GM23338 (cell line): ENCODE data around the gene KIAA1614.

Source experiments
- CREB1 ChIP-seq: fragments of 250-450 bp; sonication (Bioruptor Pico); IDR thresholded peaks from 2 replicates; pipeline ENCODE4 v1.5.0; 2020; ENCODE audit warnings: low read depth, mild to moderate bottlenecking, moderate library complexity
- CTCF ChIP-seq, 2 experiments: fragments of 200-600 bp in 1 of 2; sonication (generic) in 1 of 2; conservative IDR thresholded peaks; 2 replicates each; pipeline versions ENCODE4 v1.5.1 to v1.6.1; 2016 to 2017; ENCODE audit warnings: antibody characterized with exemption in 2 of 2, low read depth in 2 of 2, mild to moderate bottlenecking in 2 of 2, moderate library complexity in 1 of 2
- EZH2 ChIP-seq: fragments of 200-600 bp; sonication (generic); IDR thresholded peaks from one replicate; pipeline ENCODE4 v1.8.0; 2017; ENCODE audit warnings: antibody characterized with exemption, mild to moderate bottlenecking, low read depth; ENCODE audit not compliant: unreplicated experiment
- EZH2phosphoT487 ChIP-seq: fragments of 200-600 bp; sonication (generic); IDR thresholded peaks from one replicate; pipeline ENCODE4 v1.8.1; 2018; ENCODE audit warnings: antibody characterized with exemption; ENCODE audit not compliant: unreplicated experiment
- JUNB ChIP-seq: IDR thresholded peaks from one replicate; pipeline ENCODE4 v1.6.1; 2016; ENCODE audit warnings: antibody characterized with exemption; ENCODE audit not compliant: unreplicated experiment
- POLR2AphosphoS5 ChIP-seq: IDR thresholded peaks from 2 replicates; pipeline ENCODE4 v1.6.1; 2016; ENCODE audit warnings: antibody characterized with exemption, low read depth
- REST ChIP-seq: IDR thresholded peaks from one replicate; pipeline ENCODE4 v1.6.1; 2018; ENCODE audit warnings: antibody characterized with exemption; ENCODE audit not compliant: unreplicated experiment
- STAT1 ChIP-seq: IDR thresholded peaks from one replicate; pipeline ENCODE4 v1.6.1; 2016; ENCODE audit warnings: antibody characterized with exemption; ENCODE audit not compliant: unreplicated experiment
- ZNF114 ChIP-seq: fragments of 250-450 bp; sonication (Bioruptor Pico); IDR thresholded peaks from 2 replicates; pipeline ENCODE4 v1.5.0; 2020; ENCODE audit warnings: mild to moderate bottlenecking, moderate library complexity
- ZNF331 ChIP-seq: fragments of 250-450 bp; sonication (Bioruptor Pico); IDR thresholded peaks from 2 replicates; pipeline ENCODE4 v1.5.0; 2020; ENCODE audit warnings: low read depth, mild to moderate bottlenecking, moderate library complexity
- TF ChIP-seq, protein P1 (sequence below): fragments of 250-450 bp; sonication (Bioruptor Pico); IDR thresholded peaks from 2 replicates; pipeline ENCODE4 v1.5.0; 2020; ENCODE audit warnings: mild to moderate bottlenecking, moderate library complexity
- TF ChIP-seq, protein P2 (sequence below): IDR thresholded peaks from 2 replicates; pipeline ENCODE4 v1.6.1; 2016; ENCODE audit warnings: antibody characterized with exemption

- no peak for TF ChIP-seq CTCF (conservative IDR thresholded peaks at IDR 0.05; ENCODE audit: low read depth in 2 of 2)
- no peak for TF ChIP-seq EZH2phosphoT487
- no peak for TF ChIP-seq REST
- TF ChIP-seq, protein P1, sequence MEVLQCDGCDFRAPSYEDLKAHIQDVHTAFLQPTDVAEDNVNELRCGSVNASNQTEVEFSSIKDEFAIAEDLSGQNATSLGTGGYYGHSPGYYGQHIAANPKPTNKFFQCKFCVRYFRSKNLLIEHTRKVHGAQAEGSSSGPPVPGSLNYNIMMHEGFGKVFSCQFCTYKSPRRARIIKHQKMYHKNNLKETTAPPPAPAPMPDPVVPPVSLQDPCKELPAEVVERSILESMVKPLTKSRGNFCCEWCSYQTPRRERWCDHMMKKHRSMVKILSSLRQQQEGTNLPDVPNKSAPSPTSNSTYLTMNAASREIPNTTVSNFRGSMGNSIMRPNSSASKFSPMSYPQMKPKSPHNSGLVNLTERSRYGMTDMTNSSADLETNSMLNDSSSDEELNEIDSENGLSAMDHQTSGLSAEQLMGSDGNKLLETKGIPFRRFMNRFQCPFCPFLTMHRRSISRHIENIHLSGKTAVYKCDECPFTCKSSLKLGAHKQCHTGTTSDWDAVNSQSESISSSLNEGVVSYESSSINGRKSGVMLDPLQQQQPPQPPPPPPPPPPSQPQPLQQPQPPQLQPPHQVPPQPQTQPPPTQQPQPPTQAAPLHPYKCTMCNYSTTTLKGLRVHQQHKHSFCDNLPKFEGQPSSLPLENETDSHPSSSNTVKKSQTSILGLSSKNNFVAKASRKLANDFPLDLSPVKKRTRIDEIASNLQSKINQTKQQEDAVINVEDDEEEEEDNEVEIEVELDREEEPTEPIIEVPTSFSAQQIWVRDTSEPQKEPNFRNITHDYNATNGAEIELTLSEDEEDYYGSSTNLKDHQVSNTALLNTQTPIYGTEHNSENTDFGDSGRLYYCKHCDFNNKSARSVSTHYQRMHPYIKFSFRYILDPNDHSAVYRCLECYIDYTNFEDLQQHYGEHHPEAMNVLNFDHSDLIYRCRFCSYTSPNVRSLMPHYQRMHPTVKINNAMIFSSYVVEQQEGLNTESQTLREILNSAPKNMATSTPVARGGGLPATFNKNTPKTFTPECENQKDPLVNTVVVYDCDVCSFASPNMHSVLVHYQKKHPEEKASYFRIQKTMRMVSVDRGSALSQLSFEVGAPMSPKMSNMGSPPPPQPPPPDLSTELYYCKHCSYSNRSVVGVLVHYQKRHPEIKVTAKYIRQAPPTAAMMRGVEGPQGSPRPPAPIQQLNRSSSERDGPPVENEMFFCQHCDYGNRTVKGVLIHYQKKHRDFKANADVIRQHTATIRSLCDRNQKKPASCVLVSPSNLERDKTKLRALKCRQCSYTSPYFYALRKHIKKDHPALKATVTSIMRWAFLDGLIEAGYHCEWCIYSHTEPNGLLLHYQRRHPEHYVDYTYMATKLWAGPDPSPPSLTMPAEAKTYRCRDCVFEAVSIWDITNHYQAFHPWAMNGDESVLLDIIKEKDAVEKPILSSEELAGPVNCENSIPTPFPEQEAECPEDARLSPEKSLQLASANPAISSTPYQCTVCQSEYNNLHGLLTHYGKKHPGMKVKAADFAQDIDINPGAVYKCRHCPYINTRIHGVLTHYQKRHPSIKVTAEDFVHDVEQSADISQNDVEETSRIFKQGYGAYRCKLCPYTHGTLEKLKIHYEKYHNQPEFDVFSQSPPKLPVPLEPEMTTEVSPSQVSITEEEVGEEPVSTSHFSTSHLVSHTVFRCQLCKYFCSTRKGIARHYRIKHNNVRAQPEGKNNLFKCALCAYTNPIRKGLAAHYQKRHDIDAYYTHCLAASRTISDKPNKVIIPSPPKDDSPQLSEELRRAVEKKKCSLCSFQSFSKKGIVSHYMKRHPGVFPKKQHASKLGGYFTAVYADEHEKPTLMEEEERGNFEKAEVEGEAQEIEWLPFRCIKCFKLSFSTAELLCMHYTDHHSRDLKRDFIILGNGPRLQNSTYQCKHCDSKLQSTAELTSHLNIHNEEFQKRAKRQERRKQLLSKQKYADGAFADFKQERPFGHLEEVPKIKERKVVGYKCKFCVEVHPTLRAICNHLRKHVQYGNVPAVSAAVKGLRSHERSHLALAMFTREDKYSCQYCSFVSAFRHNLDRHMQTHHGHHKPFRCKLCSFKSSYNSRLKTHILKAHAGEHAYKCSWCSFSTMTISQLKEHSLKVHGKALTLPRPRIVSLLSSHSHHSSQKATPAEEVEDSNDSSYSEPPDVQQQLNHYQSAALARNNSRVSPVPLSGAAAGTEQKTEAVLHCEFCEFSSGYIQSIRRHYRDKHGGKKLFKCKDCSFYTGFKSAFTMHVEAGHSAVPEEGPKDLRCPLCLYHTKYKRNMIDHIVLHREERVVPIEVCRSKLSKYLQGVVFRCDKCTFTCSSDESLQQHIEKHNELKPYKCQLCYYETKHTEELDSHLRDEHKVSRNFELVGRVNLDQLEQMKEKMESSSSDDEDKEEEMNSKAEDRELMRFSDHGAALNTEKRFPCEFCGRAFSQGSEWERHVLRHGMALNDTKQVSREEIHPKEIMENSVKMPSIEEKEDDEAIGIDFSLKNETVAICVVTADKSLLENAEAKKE (CRISPR knock-in tag) = no peak
- no peak for TF ChIP-seq EZH2
- TF ChIP-seq JUNB = no peak
- TF ChIP-seq ZNF114 (CRISPR knock-in tag) = no peak
- TF ChIP-seq POLR2AphosphoS5 = no peak
- no peak for TF ChIP-seq CREB1
- no peak for TF ChIP-seq STAT1
- TF ChIP-seq, protein P2, sequence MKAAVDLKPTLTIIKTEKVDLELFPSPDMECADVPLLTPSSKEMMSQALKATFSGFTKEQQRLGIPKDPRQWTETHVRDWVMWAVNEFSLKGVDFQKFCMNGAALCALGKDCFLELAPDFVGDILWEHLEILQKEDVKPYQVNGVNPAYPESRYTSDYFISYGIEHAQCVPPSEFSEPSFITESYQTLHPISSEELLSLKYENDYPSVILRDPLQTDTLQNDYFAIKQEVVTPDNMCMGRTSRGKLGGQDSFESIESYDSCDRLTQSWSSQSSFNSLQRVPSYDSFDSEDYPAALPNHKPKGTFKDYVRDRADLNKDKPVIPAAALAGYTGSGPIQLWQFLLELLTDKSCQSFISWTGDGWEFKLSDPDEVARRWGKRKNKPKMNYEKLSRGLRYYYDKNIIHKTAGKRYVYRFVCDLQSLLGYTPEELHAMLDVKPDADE = no peak
- TF ChIP-seq ZNF331 = no peak
These were observed 54.9 kb downstream of the KIAA1614 start for GRCh38 chr1:180967558-180967957.
